Activated CD4-positive, alpha-beta T cell treated with anti-CD3 and anti-CD28 coated beads, Interleukin-2, Interleukin-4, amounts not matched to agents 100 ng/mL and 50 ng/mL, durations not matched to agents 16 hours and 8 hours (primary cell): ENCODE results near the gene SF3A1.

ENCODE experiments used
- DNase-seq: peaks from one replicate; pipeline ENCODE4 v3.0.0-alpha.2; 2020; ENCODE audit warnings: low spot score

Gene SF3A1

DNA sequence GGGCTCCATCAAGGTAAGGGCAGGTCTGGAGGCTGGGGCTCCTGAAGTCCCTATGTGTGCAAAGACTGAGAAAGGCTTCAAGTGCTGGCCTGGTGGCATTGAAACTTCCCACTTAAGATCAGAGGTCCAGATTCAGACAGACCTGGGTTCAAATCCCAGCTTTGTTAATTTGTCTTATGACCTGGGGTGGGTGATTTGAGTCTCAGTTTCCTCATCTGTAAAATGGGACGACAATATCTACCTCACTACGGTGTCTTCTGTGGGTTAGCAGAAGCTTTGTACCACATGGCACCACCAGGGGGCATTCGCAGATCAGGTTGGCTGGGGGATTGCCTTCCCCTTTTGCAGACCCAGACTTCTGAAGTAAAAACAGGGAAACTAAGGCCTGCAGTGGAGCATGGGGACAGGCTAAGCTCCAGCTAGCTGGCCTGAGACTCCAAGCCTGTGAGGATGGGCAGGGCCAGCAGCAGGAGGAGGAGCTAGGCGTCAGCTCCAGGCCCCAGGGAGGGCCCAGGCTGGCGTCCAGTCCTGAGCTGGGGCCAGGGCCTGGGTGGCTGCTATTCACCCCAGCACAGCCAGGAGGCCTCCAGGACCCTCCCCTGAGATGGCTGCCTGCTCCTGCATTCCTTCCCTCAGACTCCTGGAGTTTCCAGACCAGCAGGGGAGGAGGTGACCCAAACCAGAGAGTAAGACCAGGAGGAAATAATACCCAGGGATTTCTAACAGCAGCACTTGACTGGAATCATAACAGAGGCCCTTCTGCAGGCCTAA, 68.9 kb downstream of the SF3A1 start:
- DNase-seq = peak; percentile 89

DNA sequence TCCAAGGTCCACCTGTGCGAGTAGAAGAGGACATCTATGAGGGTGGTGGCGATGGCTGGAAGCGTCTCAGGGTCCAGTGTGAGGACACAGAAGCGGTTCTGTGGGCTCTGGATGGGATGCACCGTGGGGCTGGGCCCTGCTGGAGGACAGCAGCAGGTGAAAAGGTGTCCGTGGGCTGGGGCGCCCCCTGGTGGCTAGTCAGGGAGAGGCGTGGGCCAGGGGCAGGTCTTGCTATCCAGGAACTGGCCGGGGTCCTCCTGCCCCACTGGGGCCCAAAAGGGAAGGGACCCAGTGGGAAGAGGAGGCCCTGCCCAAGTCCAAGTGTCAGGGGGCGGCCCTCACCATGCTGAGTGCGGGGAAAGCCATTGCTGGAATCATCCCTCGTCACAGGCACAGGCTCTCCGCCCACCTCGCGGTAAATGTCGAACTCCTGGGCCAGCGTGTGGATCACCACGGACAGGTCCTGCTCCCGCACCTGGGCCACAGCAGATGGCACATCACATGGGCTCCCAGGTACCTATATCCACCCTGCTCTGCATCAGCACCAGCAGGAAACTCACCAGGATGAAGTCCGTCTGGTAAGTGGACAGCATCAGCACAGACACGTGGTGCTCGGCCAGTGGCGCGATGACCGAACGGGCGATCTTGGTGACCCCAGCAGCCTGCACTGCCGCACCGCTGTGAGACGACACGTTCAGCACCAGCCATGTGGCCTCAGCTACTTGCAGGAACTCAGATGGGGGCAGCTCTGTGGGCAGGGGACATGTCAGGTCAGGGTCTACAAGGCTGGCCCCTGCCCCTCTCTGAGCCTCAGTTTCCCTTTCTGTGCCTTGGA, 69.7 kb downstream of the SF3A1 start:
- peak; percentile 87 for DNase-seq

GRCh38 chr22:30286331-30286730, 70.4 kb downstream of the SF3A1 start:
- DNase-seq = no peak

- DNase-seq = no peak
Observed at GRCh38 chr22:30285846-30286200, 70.9 kb downstream of the SF3A1 start.

DNA sequence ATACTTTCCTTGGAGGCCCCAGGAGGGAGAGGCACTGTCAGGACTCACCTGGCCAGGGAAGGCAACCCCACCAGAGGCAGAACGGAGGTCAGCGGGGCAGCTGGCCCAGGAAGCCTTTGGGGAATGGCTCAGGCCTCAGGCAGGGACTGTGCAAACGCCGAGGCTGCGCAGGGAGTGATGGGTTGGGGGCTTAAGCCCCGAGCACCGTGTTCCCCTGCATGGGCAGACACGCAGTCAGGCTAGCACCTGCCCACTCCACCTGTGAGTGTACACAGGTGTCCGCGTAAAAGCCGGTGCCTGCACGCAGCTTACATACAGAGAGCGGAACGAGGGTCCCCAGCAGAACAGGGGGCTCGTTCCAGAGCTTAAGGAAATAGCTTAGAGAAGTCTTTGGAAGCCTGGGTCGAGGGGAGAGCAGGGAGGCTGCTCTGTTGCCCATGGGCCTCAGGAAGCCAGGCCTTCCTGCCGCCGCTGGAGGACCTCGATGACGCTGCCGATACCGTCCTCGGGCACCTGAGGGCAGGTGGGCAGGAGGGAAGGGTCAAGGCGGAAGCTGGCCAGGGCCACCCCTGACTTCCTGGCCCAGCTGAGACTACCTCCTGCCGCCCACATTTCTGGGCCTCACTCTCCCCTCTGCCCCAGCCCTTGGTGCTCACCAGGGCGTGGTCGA, 71.4 kb downstream of the SF3A1 start:
- no peak for DNase-seq

DNA sequence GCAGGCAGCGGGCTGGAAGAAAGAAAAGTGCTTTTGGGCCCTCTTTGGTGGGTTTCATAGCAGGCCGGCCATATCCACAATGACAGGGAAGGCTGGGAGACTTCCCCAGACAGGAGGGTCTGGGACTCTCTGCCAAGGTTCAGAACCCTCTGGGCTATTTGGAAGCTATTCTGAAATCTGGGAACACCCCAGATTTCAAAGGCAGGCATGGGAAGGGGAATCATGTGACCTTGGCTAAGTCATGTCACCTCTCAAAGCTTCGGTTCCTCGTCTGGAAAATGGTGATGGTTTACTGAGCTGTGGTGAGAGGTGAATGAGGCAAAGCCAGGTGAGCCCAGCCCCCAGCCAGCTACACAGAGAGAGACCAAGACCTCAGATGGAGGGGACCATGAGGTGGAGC, 72.0 kb downstream of the SF3A1 start:
- DNase-seq = no peak

DNA sequence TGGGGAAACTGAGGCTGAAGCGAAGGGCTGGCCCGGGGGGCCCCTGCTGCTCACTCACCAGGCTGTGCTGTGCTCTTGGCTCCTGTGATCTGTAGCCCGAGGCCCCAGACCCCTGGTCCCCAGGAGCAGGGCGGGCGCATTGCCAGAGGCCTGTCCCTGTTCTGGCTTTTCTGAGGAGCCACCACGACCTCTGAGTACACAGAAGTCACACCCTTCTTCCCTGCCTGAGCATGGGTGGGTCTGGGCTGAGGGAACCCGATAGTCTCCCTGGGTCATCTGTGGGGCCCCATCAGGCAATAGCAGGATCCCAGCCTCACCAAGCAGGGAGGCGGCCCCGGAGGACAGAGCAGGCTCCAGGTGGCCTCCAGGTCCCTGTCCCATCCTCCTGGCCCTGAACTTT, 72.5 kb downstream of the SF3A1 start:
- DNase-seq = no peak

- DNase-seq = no peak
Observed at GRCh38 chr22:30283342-30283741, 73.4 kb downstream of the SF3A1 start.

DNA sequence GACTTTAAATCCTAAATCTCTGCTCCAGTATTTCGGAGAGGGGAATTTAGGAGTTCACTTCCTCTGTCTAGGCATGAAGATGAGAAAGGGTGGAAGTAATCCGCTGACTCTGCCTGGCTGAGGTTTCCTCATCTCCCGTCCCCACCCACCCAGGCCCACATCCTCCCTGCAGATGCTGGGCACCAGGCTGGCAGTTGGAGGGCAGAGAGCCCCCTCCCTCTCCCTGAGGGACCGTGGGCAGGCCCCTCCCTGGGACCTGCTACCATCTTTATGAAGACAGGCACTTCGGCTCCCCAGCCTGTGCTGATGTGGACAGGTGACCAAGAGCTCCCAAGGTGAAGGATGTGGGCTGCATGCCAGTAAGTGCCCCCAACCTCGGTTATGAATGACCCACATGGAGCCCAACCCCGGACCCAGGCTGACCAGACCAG, 74.1 kb downstream of the SF3A1 start:
- DNase-seq = no peak
